ENCODE measurements around the gene PRDM2. TPM values are rescaled to one million over a fixed set of nuclear protein-coding genes. Genes with fewer than 3 reads are reported as not detected.

The PRDM2 gene
- total and polyA plus RNA-seq, 11 donors: 16.1 to 52.7 (median 36.3) TPM

- intact Hi-C loops (cut with DNase I): loop anchor here in 5 of 10 donors (5.0 to 10.0 kb wide), 5 partner anchors 63 to 1383 kb away; no protein-coding TSS in a partner anchor
- H3K36me3 ChIP-seq: no peaks in the 10 kb centered on the region
- peaks cover 0 to 6% (median 0%) of the 10 kb centered on the region in 9 donors for H3K27me3 ChIP-seq
- 77 to 84% (median 78%) methylated on average over 5 of the region's 5 CpGs for WGBS, 4 donors
- H3K27ac ChIP-seq: no peak overlapping the region
- DNase-seq (no peak), ATAC-seq (peak in 1 of 4 donors; percentile 31)
- H3K9me3 ChIP-seq: peaks cover 0 to 5% (median 0%) of the 10 kb centered on the region in 12 donors
- H3K4me3 ChIP-seq: no peak overlapping the region
- no peak for TF ChIP-seq POLR2A (IDR thresholded peaks at IDR 0.05)
- TF ChIP-seq, protein P1, sequence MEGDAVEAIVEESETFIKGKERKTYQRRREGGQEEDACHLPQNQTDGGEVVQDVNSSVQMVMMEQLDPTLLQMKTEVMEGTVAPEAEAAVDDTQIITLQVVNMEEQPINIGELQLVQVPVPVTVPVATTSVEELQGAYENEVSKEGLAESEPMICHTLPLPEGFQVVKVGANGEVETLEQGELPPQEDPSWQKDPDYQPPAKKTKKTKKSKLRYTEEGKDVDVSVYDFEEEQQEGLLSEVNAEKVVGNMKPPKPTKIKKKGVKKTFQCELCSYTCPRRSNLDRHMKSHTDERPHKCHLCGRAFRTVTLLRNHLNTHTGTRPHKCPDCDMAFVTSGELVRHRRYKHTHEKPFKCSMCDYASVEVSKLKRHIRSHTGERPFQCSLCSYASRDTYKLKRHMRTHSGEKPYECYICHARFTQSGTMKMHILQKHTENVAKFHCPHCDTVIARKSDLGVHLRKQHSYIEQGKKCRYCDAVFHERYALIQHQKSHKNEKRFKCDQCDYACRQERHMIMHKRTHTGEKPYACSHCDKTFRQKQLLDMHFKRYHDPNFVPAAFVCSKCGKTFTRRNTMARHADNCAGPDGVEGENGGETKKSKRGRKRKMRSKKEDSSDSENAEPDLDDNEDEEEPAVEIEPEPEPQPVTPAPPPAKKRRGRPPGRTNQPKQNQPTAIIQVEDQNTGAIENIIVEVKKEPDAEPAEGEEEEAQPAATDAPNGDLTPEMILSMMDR (IDR thresholded peaks at IDR 0.05): no peak
- H3K4me1 ChIP-seq: peaks cover 0 to 7% (median 0%) of the 10 kb centered on the region in 12 donors
These were observed 38.4 kb upstream of the PRDM2 start for GRCh38 chr1:13661539-13661938.

GRCh38 chr1:13662493-13662892 lies 37.5 kb upstream of the PRDM2 start:
- peak overlapping the region in 1 of 12 donors; percentile 4 for H3K27ac ChIP-seq
- ATAC-seq: no peak
- TF ChIP-seq, protein P1 (IDR thresholded peaks at IDR 0.05): no peak
- TF ChIP-seq POLR2A (IDR thresholded peaks at IDR 0.05): no peak
- peaks cover 0 to 6% (median 0%) of the 10 kb centered on the region in 9 donors for H3K27me3 ChIP-seq
- H3K36me3 ChIP-seq: no peaks in the 10 kb centered on the region
- peaks cover 0 to 7% (median 0%) of the 10 kb centered on the region in 12 donors for H3K4me1 ChIP-seq
- 62 to 73% (median 67%) methylated on average over 4 of the region's 4 CpGs for WGBS, 4 donors
- DNase-seq: no peak
- H3K4me3 ChIP-seq: no peak overlapping the region
- peaks cover 0 to 5% (median 0%) of the 10 kb centered on the region in 12 donors for H3K9me3 ChIP-seq
- intact Hi-C loops (cut with DNase I): loop anchor here in 5 of 10 donors (5.0 to 10.0 kb wide), 5 partner anchors 62 to 1382 kb away; no protein-coding TSS in a partner anchor

DNA sequence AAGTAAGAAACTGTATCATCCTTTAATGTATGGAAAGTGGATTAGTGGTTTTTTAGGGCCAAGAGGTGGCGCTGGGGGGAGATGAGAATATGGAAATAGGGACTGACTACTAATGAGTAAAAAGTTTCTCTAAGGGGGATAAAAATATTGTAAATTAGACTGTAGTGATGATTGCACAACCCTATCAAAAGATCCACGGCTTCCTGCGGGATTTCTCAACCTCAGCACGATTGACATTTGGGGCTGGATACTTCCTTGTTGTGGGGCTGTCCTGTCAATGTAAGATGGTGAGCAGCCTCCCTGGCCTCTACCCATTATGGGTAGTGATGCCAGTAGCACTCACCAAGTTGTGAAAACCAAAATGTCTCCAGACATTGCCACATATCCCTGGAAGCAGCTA lies 36.0 kb upstream of the PRDM2 start:
- DNase-seq (no peak), ATAC-seq (no peak)
- Histone ChIP-seq H3K27ac (no peak overlapping the region), H3K4me1 (peaks cover 0 to 7% (median 0%) of the 10 kb centered on the region in 12 donors), H3K27me3 (peaks cover 0 to 6% (median 0%) of the 10 kb centered on the region in 9 donors), H3K36me3 (no peaks in the 10 kb centered on the region), H3K9me3 (peaks cover 0 to 5% (median 0%) of the 10 kb centered on the region in 12 donors), H3K4me3 (no peak overlapping the region)
- intact Hi-C loops (cut with DNase I): loop anchor here in 6 of 10 donors (2.0 to 10.0 kb wide), 6 partner anchors 61 to 1381 kb away; no protein-coding TSS in a partner anchor
- TF ChIP-seq, protein P1 (IDR thresholded peaks at IDR 0.05): no peak
- no peak for TF ChIP-seq POLR2A (IDR thresholded peaks at IDR 0.05)
- WGBS, 4 donors: 79 to 80% (median 79%) methylated on average over 4 of the region's 4 CpGs

GRCh38 chr1:13664451-13664850 lies 35.5 kb upstream of the PRDM2 start:
- DNase-seq: no peak
- Histone ChIP-seq H3K4me1 (peaks cover 0 to 7% (median 0%) of the 10 kb centered on the region in 12 donors), H3K27me3 (peaks cover 0 to 6% (median 0%) of the 10 kb centered on the region in 9 donors), H3K9me3 (peaks cover 0 to 2% (median 0%) of the 10 kb centered on the region in 12 donors), H3K4me3 (no peak overlapping the region), H3K27ac (no peak overlapping the region), H3K36me3 (no peaks in the 10 kb centered on the region)
- 64 to 93% (median 91%) methylated on average over 1 of the region's 1 CpG for WGBS, 4 donors
- TF ChIP-seq POLR2A (IDR thresholded peaks at IDR 0.05): no peak
- TF ChIP-seq, protein P1 (IDR thresholded peaks at IDR 0.05): no peak
- no peak for ATAC-seq
- intact Hi-C loops (cut with DNase I): loop anchor here in 6 of 10 donors (2.0 to 10.0 kb wide), 6 partner anchors 60 to 1380 kb away; no protein-coding TSS in a partner anchor

Data from heart left ventricle (tissue), 16 donors.